Measurements from ENCODE around the gene APOBEC3A. TPM values are rescaled to one million over a fixed set of nuclear protein-coding genes. Genes with fewer than 3 reads are reported as not detected.

APOBEC3A gene
- total RNA-seq, 1 donor from 2014 or later: 17.5 TPM

Other genes starting within 250 kb of the APOBEC3A start
- gene SUN2, start 201.6 kb upstream of the APOBEC3A start, total RNA-seq: 286 TPM
- 7.2 TPM for gene DNAL4, start 163.5 kb upstream of the APOBEC3A start, total RNA-seq
- gene NPTXR, start 113.6 kb upstream of the APOBEC3A start, total RNA-seq: 5.5 TPM
- 57.4 TPM for gene CBX6, start 85.4 kb upstream of the APOBEC3A start, total RNA-seq
- gene APOBEC3B, start 24.7 kb downstream of the APOBEC3A start, total RNA-seq: 0.58 TPM
- gene APOBEC3C, start 56.6 kb downstream of the APOBEC3A start, total RNA-seq: 13.3 TPM
- 3.2 TPM for gene APOBEC3D, start 63.5 kb downstream of the APOBEC3A start, total RNA-seq
- 2.5 TPM for gene APOBEC3F, start 83.3 kb downstream of the APOBEC3A start, total RNA-seq
- 6.4 TPM for gene APOBEC3G, start 119.7 kb downstream of the APOBEC3A start, total RNA-seq
- gene APOBEC3H, start 139.6 kb downstream of the APOBEC3A start, total RNA-seq: not detected
- gene CBX7, start 195.1 kb downstream of the APOBEC3A start, total RNA-seq: 30.8 TPM